22Rv1 (cell line): Measurements from ENCODE around the gene NPFFR1.

Experiments
- CTCF ChIP-seq: fragments of 450-650 bp; IDR thresholded peaks from 2 replicates; pipeline ENCODE4 v1.5.1; 2017; ENCODE audit warnings: mild to moderate bottlenecking
- ZFX ChIP-seq: fragments of 450-650 bp; IDR thresholded peaks from 2 replicates; pipeline ENCODE4 v1.6.1; 2017; ENCODE audit warnings: antibody characterized with exemption, borderline replicate concordance

- TF ChIP-seq CTCF, result no peak
- no peak for TF ChIP-seq ZFX
Measured at GRCh38 chr10:70312972-70313371, 29.2 kb upstream of the NPFFR1 start.
